B cell (primary cell): ENCODE results near the gene GGT6. TPM values are rescaled to one million over a fixed set of nuclear protein-coding genes. Genes with fewer than 3 reads are reported as not detected.

Source experiments
- ATAC-seq: fragments of 200-7000 bp; cut with Tn5 transposase; one replicate; pipeline ENCODE4 v1.10.0; 2021; ENCODE audit warnings: low read depth, mild to moderate bottlenecking, moderate number of reproducible peaks, moderate library complexity
- CTCF ChIA-PET: fragments of 350-600 bp; sonication (Branson Sonifier 250); formaldehyde crosslinking; loops from one replicate; lab custom pipeline; 2021; ENCODE audit warnings: antibody characterized with exemption, inconsistent platforms; lab: Charles Lee
- POLR2A ChIA-PET: fragments of 350-600 bp; sonication (Branson Sonifier 250); formaldehyde crosslinking; loops from one replicate; lab custom pipeline; 2021; ENCODE audit warnings: antibody characterized with exemption; lab: Charles Lee
- DNase-seq: peaks from one replicate; pipeline ENCODE4 v3.0.0; 2013
- H2AFZ ChIP-seq: 2 replicates; pipeline ENCODE4 v1.6.1; 2012; ENCODE audit warnings: mild to moderate bottlenecking, low read depth, low read length; ENCODE audit not compliant: insufficient read depth, poor library complexity, severe bottlenecking
- H3K27ac ChIP-seq, 2 donors: 1 replicate in 1 of 2; 2 replicates in 1 of 2; pipeline ENCODE4 v1.5.1; 2012 to 2013; ENCODE audit warnings: low read length in 2 of 2, mild to moderate bottlenecking in 2 of 2, moderate library complexity in 1 of 2
- H3K27me3 ChIP-seq, 4 experiments: fragments of 200-600 bp in 1 of 4; sonication (generic) in 1 of 4; replicated peaks in 1 of 4; 1 replicate in 2 of 4; 2 replicates in 2 of 4; pipeline versions ENCODE4 v1.6.1 to v1.7.0; 2013 to 2016; ENCODE audit warnings: low read length in 3 of 4, mild to moderate bottlenecking in 2 of 4, mixed read lengths in 1 of 4, moderate library complexity in 1 of 4; ENCODE audit not compliant: insufficient read depth in 4 of 4, control insufficient read depth in 3 of 4; ENCODE audit errors: control extremely low read depth in 1 of 4
- H3K36me3 ChIP-seq, 2 experiments: replicated peaks in 1 of 2; 1 replicate in 1 of 2; 2 replicates in 1 of 2; pipeline versions ENCODE4 v1.6.1 to v1.7.1; 2013; ENCODE audit warnings: low read length in 1 of 2; ENCODE audit not compliant: insufficient read depth in 2 of 2, control insufficient read depth in 1 of 2; ENCODE audit errors: control extremely low read depth in 1 of 2, extremely low read depth in 1 of 2
- H3K4me1 ChIP-seq, 2 donors: fragments of 200-600 bp in 1 of 2; sonication (generic) in 1 of 2; 1 replicate in 1 of 2; 2 replicates in 1 of 2; pipeline versions ENCODE4 v1.5.1 to v1.6.1; 2013 to 2017; ENCODE audit warnings: low read length in 2 of 2; ENCODE audit not compliant: control insufficient read depth in 2 of 2, insufficient read depth in 2 of 2
- H3K4me2 ChIP-seq: replicated peaks from 2 replicates; pipeline ENCODE3; 2012; ENCODE audit warnings: mild to moderate bottlenecking, low read depth, low read length; ENCODE audit not compliant: poor library complexity, severe bottlenecking
- H3K4me3 ChIP-seq, 5 experiments: fragments of 200-600 bp in 1 of 5; sonication (generic) in 1 of 5; 1 replicate in 3 of 5; 2 replicates in 2 of 5; pipeline versions ENCODE4 v1.5.1 to v1.7.0; 2011 to 2016; ENCODE audit warnings: low read length in 4 of 5, mild to moderate bottlenecking in 4 of 5, low read depth in 2 of 5, control low read depth in 1 of 5, moderate library complexity in 1 of 5; ENCODE audit not compliant: insufficient read depth in 1 of 5; ENCODE audit errors: control extremely low read depth in 1 of 5, extremely low read depth in 1 of 5
- H3K79me2 ChIP-seq: fragments of 200-600 bp; sonication (generic); one replicate; pipeline ENCODE4 v1.6.0; 2016; ENCODE audit warnings: low read length; ENCODE audit not compliant: control insufficient read depth, insufficient read depth
- H3K9ac ChIP-seq: fragments of 200-600 bp; sonication (generic); 2 replicates; pipeline ENCODE4 v1.6.1; 2017; ENCODE audit warnings: mild to moderate bottlenecking, low read length, moderate library complexity
- H3K9me3 ChIP-seq, 3 donors: one replicate each; pipeline versions ENCODE4 v1.6.1 to v1.7.1; 2013; ENCODE audit warnings: low read length in 2 of 3; ENCODE audit not compliant: control insufficient read depth in 2 of 3, insufficient read depth in 1 of 3; ENCODE audit errors: control extremely low read depth in 1 of 3
- H4K20me1 ChIP-seq: 2 replicates; pipeline ENCODE4 v1.6.0; 2012; ENCODE audit warnings: mild to moderate bottlenecking, low read length; ENCODE audit not compliant: insufficient read depth, control insufficient read depth, poor library complexity, severe bottlenecking
- H3K27ac Mint-ChIP-seq: one replicate; pipeline ENCODE4 v1.8.0; 2021; ENCODE audit warnings: mixed read lengths
- H3K27me3 Mint-ChIP-seq: one replicate; pipeline ENCODE4 v1.8.0; 2021; ENCODE audit warnings: mixed read lengths
- H3K4me1 Mint-ChIP-seq: one replicate; pipeline ENCODE4 v1.8.0; 2021; ENCODE audit warnings: mixed read lengths
- H3K4me3 Mint-ChIP-seq: one replicate; pipeline ENCODE4 v1.8.0; 2021; ENCODE audit warnings: mixed read lengths
- H3K9me3 Mint-ChIP-seq: one replicate; pipeline ENCODE4 v1.8.0; 2022; ENCODE audit warnings: mixed read lengths; ENCODE audit not compliant: insufficient read depth
- EZH2 ChIP-seq: IDR thresholded peaks from 2 replicates; pipeline ENCODE4 v1.6.1; 2012; ENCODE audit warnings: borderline replicate concordance, low read depth, mild to moderate bottlenecking, moderate library complexity, low read length; ENCODE audit not compliant: insufficient read depth, poor library complexity, severe bottlenecking
- WGBS: methylation state at CpG from one replicate; pipeline ENCODE4 v1.1.5; 2013; ENCODE audit warnings: missing lambda C conversion rate; ENCODE audit not compliant: insufficient coverage; 5-methylcytosine and 5-hydroxymethylcytosine counted together
- intact Hi-C: fragments of 100-400 bp; cut with micrococcal nuclease; formaldehyde crosslinking; loops from one replicate; pipeline ENCODE4 v1.10.0; 2022
- polyA plus RNA-seq: library from polyadenylated mRNA; depleted of rRNA; stranded (reverse); fragments of >200 nt; gene quantifications from 2 replicates; pipeline ENCODE4 v1.2.3, GENCODE V29; 2012
- total RNA-seq, 2 donors: library from RNA; stranded (reverse); fragments of 120-200 nt in 1 of 2; gene quantifications; 1 replicate in 1 of 2; 2 replicates in 1 of 2; pipeline versions ENCODE4 v1.2.3 to v1.2.4, GENCODE V29; 2013 to 2022
- TF ChIP-seq, protein P1 (sequence below): fragments of 200-600 bp; IDR thresholded peaks from one replicate; pipeline ENCODE4 v1.8.0; 2022; ENCODE audit warnings: antibody characterized with exemption, mild to moderate bottlenecking

The GGT6 gene
- total and polyA plus RNA-seq, 2 donors (not counting 1 experiment from before 2014, with no cell fraction given), result not detected

- Histone ChIP-seq H3K4me2 (peak overlapping the region; percentile 36), H3K36me3 (no peaks in the 10 kb centered on the region), H2AFZ (peak overlapping the region; percentile 54), H3K4me3 (no peak overlapping the region), H3K27me3 (no peaks in the 10 kb centered on the region), H3K79me2 (no peaks in the 10 kb centered on the region), H3K27ac (peak overlapping the region; percentile 3 to 8), H4K20me1 (no peaks in the 10 kb centered on the region), H3K4me1 (peaks cover 14 to 19% of the 10 kb centered on the region in 2 donors), H3K9me3 (no peaks in the 10 kb centered on the region), H3K9ac (no peak overlapping the region)
- H3K27ac Mint-ChIP-seq, result peak overlapping the region; percentile 63
- H3K4me1 Mint-ChIP-seq, result peaks cover 25% of the 10 kb centered on the region
- no peaks in the 10 kb centered on the region for H3K27me3 Mint-ChIP-seq
- ATAC-seq, result no peak
- intact Hi-C loops, result loop anchor here (10.0 kb wide), 3 partner anchors 143 to 347 kb away; partner anchors contain the start of genes PELP1 and PSMB6
- POLR2A ChIA-PET, result interaction anchor here (0.5 kb wide), 1 partner anchor 455 kb away, joined by 5 read pairs; no protein-coding TSS in a partner anchor
- H3K4me3 Mint-ChIP-seq, result peak overlapping the region; percentile 24
- WGBS, result 77% methylated on average over 6 of the region's 8 CpGs
- CTCF ChIA-PET, result interaction anchor here (0.6 to 1.2 kb wide), 2 partner anchors 148 to 1849 kb away, joined by 3 to 4 read pairs; partner anchors contain the start of gene ARRB2
- DNase-seq, result no peak
- no peaks in the 10 kb centered on the region for H3K9me3 Mint-ChIP-seq
- TF ChIP-seq, protein P1, sequence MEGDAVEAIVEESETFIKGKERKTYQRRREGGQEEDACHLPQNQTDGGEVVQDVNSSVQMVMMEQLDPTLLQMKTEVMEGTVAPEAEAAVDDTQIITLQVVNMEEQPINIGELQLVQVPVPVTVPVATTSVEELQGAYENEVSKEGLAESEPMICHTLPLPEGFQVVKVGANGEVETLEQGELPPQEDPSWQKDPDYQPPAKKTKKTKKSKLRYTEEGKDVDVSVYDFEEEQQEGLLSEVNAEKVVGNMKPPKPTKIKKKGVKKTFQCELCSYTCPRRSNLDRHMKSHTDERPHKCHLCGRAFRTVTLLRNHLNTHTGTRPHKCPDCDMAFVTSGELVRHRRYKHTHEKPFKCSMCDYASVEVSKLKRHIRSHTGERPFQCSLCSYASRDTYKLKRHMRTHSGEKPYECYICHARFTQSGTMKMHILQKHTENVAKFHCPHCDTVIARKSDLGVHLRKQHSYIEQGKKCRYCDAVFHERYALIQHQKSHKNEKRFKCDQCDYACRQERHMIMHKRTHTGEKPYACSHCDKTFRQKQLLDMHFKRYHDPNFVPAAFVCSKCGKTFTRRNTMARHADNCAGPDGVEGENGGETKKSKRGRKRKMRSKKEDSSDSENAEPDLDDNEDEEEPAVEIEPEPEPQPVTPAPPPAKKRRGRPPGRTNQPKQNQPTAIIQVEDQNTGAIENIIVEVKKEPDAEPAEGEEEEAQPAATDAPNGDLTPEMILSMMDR, result no peak
- TF ChIP-seq EZH2, result no peak
Measured at GRCh38 chr17:4562015-4562969, 1.9 kb upstream of the GGT6 start.

GRCh38 chr17:4560837-4561256 is 470 bp upstream of the GGT6 start:
- Histone ChIP-seq H3K9me3 (no peaks in the 10 kb centered on the region), H3K27me3 (no peaks in the 10 kb centered on the region), H3K27ac (no peak overlapping the region), H3K4me2 (no peak overlapping the region), H3K9ac (no peak overlapping the region), H4K20me1 (no peaks in the 10 kb centered on the region), H3K4me3 (no peak overlapping the region), H2AFZ (no peak overlapping the region), H3K79me2 (no peaks in the 10 kb centered on the region), H3K36me3 (no peaks in the 10 kb centered on the region), H3K4me1 (peaks cover 18 to 22% of the 10 kb centered on the region in 2 donors)
- ChIA-PET CTCF (interaction anchor here (1.0 kb wide), 1 partner anchor 142 kb away, joined by 3 read pairs; no protein-coding TSS in a partner anchor), POLR2A (no interaction called here)
- no peak for TF ChIP-seq EZH2
- TF ChIP-seq, protein P1, result no peak
- H3K27me3 Mint-ChIP-seq, result no peaks in the 10 kb centered on the region
- peaks cover 29% of the 10 kb centered on the region for H3K4me1 Mint-ChIP-seq
- H3K9me3 Mint-ChIP-seq, result no peaks in the 10 kb centered on the region
- intact Hi-C loops, result loop anchor here (10.0 kb wide), 3 partner anchors 144 to 346 kb away; partner anchors contain the start of genes PELP1 and PSMB6
- no peak overlapping the region for H3K4me3 Mint-ChIP-seq
- DNase-seq (no peak), ATAC-seq (no peak)
- no peak overlapping the region for H3K27ac Mint-ChIP-seq
- 89% methylated on average over 11 of the region's 11 CpGs for WGBS
